LNCAP (cell line): Measurements from ENCODE around the gene LDHAL6B.

Experiments used
- TF ChIP-seq, protein P1 (sequence below): fragments of 450-650 bp; IDR thresholded peaks from 2 replicates; pipeline ENCODE4 v1.5.1; 2017; ENCODE audit warnings: mild to moderate bottlenecking

Gene LDHAL6B

DNA sequence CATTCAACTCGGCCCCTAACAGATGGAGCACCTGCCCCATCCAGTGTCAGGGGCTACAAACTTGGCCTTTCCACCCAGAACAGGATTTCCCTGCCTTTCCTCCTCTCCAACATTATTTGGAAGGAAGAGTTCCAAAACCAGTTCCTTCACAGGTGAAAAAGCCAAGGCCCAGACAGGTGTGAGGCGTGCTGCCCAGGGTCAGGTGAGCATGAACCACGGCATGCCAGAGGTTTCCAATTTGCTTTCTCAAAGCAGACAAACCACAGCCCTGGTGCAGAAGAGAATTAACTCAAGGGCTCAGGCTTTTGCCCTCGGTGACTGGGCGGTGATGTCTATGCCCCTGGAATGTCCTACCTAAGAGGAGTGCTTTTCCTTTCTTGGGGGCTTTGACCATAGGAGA lies 43.2 kb downstream of the LDHAL6B start:
- TF ChIP-seq, protein P1, sequence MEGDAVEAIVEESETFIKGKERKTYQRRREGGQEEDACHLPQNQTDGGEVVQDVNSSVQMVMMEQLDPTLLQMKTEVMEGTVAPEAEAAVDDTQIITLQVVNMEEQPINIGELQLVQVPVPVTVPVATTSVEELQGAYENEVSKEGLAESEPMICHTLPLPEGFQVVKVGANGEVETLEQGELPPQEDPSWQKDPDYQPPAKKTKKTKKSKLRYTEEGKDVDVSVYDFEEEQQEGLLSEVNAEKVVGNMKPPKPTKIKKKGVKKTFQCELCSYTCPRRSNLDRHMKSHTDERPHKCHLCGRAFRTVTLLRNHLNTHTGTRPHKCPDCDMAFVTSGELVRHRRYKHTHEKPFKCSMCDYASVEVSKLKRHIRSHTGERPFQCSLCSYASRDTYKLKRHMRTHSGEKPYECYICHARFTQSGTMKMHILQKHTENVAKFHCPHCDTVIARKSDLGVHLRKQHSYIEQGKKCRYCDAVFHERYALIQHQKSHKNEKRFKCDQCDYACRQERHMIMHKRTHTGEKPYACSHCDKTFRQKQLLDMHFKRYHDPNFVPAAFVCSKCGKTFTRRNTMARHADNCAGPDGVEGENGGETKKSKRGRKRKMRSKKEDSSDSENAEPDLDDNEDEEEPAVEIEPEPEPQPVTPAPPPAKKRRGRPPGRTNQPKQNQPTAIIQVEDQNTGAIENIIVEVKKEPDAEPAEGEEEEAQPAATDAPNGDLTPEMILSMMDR, result no peak

DNA sequence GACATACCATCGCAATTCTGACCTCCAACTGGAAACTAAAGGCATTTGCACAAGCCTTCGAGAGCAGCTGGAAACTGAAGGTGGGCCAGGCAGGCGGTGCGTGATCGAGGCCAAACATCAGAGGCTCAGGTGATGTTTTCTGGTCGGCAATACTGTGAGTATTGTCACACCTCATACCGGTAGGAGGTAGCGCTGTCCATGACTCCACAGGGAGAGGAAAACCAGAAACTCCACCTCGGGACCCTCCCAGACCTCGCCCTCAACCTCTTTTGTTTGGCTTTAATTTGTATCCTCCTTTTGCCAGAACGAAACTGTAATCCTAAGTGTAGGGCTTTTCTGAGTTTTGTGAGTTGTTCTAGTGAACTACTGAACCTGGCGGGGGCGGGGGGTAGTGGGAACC lies 43.6 kb downstream of the LDHAL6B start:
- TF ChIP-seq, protein P1, result no peak

DNA sequence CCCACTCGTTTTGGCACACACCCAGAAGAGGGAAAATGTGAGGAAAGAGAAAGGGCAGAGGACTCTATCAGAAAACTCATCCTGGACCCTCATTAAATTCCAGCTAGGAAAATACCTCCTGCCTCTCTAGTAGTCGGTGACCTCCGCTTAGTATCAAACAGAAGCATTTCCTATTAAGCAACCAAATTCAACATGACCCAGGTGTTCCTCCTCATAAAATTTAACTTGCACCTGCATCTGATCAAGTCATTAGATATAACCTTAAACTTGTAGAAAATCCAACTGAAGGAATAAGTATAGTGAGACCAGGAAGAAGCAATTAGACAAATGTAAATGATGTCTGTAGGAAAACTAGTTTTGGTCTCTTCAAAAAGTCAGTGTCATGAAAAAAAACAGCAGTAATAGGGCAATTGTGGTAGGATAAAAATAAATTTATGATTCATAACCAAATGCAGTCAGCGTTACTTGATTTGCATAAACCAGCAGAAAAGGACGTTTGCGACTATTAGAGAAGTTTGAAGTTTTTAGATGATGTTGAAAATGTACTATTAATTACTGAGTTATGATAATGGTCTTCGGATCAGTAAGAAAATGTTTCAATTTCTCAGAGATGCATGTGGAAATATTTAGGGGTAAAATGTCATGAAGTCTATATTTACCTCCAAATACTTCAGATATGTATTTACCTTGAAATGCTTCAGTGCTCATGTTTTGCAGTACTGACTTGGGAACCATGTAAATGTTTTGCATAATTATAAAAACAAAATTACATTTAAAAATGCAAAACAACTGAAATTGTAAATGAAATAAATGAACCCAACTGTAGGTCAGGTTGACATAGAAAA lies 44.6 kb downstream of the LDHAL6B start:
- TF ChIP-seq, protein P1, result no peak

DNA sequence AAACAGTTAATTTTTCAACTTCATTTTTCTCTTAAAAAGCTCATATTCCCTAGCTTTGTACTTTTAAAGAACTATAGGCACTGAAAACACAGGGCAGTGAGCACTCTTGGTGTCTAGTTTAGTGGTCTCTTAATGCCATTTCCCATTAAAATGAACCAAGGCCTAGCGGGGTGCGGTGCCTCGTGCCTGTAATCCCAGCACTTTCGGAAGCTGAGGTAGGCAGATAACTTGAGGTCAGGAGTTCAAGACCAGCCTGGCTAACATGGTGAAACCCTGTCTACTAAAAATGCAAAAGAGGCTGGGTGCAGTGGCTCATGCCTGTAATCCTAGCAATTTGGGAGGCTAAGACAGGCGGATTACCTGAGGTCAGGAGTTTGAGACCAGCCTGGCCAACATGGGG lies 45.5 kb downstream of the LDHAL6B start:
- TF ChIP-seq, protein P1, result no peak

DNA sequence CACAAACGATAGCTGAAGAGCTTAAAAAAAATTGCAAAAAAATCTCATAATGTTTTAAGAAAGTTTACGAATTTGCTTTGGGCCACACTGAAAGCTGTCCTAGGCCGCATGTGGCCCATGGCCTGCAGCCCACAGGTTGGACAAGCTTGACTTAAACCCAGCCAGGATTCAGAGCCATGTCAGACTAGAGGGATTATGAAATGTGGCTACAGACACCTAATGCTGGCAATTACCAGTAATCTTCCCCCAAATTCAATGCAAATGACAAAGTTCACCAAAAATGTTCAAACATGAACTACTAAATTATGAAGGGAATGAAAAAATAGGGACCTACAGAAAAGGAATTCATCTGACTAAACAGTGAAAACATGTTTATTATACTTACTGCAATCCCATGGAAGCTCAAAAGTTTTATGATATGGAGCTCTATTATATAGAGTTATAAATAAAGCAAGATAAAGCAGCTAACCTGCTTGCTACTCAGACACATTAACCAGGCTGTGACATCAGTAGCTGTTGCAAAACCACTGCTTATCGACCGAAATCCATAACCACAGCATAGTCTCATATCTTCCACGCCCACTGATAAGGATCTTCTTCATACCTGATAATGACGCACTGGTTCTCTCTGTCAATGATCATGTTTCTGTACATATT lies 49.2 kb downstream of the LDHAL6B start:
- TF ChIP-seq, protein P1, result no peak

DNA sequence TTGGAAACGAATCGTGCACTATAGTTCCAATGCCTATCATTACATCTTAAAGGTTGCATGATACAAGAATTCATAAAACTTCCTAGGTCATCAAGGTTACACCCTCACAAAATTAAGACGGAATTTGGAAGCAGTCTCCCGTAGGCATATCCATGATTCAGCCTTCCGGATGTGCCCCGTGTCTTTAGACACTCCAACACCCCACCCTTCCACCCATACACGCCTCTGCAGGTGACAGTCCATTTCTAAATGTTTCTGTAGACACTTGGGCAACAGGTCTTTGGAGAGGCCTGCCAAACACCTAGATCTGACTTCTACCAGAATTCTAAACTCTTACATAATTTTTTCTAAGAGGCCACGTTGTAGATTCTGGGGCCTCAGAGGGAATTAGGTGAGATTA lies 49.8 kb downstream of the LDHAL6B start:
- TF ChIP-seq, protein P1, result no peak

DNA sequence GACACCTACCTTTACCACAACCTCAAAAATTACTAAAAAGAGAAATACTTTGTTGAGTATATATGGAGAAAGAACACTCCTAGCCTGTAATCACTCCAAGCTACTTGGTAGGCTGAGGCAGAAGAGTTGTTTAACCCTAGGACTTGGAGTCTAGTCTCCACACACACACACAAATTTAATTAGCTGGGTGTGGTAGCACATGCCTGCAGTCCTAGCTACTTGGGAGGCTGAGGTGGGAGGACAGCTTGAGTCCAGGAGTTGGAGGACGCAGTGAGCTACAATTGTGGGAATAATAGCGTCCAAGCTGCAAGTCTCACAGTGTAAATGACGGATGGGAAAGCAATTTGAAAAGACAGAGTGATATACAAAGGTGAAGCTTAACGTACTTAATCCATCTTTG lies 50.5 kb downstream of the LDHAL6B start:
- TF ChIP-seq, protein P1, result no peak
